ENCODE data around the gene TUBA1C.
"Not testable (repeated sequence)": the region's sequence is repeated elsewhere in the genome, so short reads cannot be mapped to it uniquely, and the experiment has no call there.

Gene TUBA1C

GRCh38 chr12:49277466-49277865 lies 12.6 kb downstream of the TUBA1C start:
- TF ChIP-seq CTCF (IDR thresholded peaks at IDR 0.05; ENCODE audit: insufficient read depth, low read depth, low read length, missing control alignments): no peak
- no peak for DNase-seq (ENCODE audit: low read depth)
- no peak overlapping the region for H3K4me3 ChIP-seq (ENCODE audit: low read depth, low read length)

GRCh38 chr12:49279706-49280159 lies 14.9 kb downstream of the TUBA1C start:
- H3K4me3 ChIP-seq (ENCODE audit: low read depth, low read length): no peak overlapping the region
- TF ChIP-seq CTCF (IDR thresholded peaks at IDR 0.05; ENCODE audit: insufficient read depth, low read depth, low read length, missing control alignments): no peak
- no peak for DNase-seq (ENCODE audit: low read depth)

- not testable (repeated sequence) for DNase-seq (ENCODE audit: low read depth); H3K4me3 ChIP-seq (ENCODE audit: low read depth, low read length)
Observed at GRCh38 chr12:49280545-49280944, 15.7 kb downstream of the TUBA1C start.

GRCh38 chr12:49282302-49282701 lies 17.4 kb downstream of the TUBA1C start:
- H3K4me3 ChIP-seq (ENCODE audit: low read depth, low read length): no peak overlapping the region
- DNase-seq (ENCODE audit: low read depth): no peak
- TF ChIP-seq CTCF (IDR thresholded peaks at IDR 0.05; ENCODE audit: insufficient read depth, low read depth, low read length, missing control alignments): no peak

GRCh38 chr12:49282740-49283375 lies 18.0 kb downstream of the TUBA1C start:
- DNase-seq (ENCODE audit: low read depth): not testable (repeated sequence)

GRCh38 chr12:49283541-49284429 lies 18.9 kb downstream of the TUBA1C start:
- TF ChIP-seq CTCF (IDR thresholded peaks at IDR 0.05; ENCODE audit: insufficient read depth, low read depth, low read length, missing control alignments): no peak
- no peak for DNase-seq (ENCODE audit: low read depth)
- no peak overlapping the region for H3K4me3 ChIP-seq (ENCODE audit: low read depth, low read length)

More at GRCh38 chr12:49282740-49283375, 18.0 kb downstream of the TUBA1C start:
- not testable (repeated sequence) for H3K4me3 ChIP-seq (ENCODE audit: low read depth, low read length)

- no peak overlapping the region for H3K4me3 ChIP-seq (ENCODE audit: low read depth, low read length)
- no peak for TF ChIP-seq CTCF (IDR thresholded peaks at IDR 0.05; ENCODE audit: insufficient read depth, low read depth, low read length, missing control alignments)
- no peak for DNase-seq (ENCODE audit: low read depth)
Observed at GRCh38 chr12:49284672-49285071, 19.8 kb downstream of the TUBA1C start.
